ENCODE measurements around the gene SUGCT.

GRCh38 chr7:40115936-40116335 lies 18.9 kb upstream of the SUGCT start:
- TF ChIP-seq, protein P1, sequence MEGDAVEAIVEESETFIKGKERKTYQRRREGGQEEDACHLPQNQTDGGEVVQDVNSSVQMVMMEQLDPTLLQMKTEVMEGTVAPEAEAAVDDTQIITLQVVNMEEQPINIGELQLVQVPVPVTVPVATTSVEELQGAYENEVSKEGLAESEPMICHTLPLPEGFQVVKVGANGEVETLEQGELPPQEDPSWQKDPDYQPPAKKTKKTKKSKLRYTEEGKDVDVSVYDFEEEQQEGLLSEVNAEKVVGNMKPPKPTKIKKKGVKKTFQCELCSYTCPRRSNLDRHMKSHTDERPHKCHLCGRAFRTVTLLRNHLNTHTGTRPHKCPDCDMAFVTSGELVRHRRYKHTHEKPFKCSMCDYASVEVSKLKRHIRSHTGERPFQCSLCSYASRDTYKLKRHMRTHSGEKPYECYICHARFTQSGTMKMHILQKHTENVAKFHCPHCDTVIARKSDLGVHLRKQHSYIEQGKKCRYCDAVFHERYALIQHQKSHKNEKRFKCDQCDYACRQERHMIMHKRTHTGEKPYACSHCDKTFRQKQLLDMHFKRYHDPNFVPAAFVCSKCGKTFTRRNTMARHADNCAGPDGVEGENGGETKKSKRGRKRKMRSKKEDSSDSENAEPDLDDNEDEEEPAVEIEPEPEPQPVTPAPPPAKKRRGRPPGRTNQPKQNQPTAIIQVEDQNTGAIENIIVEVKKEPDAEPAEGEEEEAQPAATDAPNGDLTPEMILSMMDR (IDR thresholded peaks at IDR 0.05) = no peak
- TF ChIP-seq POLR2AphosphoS5 (IDR thresholded peaks at IDR 0.05) (no peak), POLR2A (IDR thresholded peaks at IDR 0.05; ENCODE audit: low read depth) (no peak)

Measured in esophagus muscularis mucosa (tissue), 3 donors.